Measurements from ENCODE around the gene PTPRD.

- TF ChIP-seq YY1 (IDR thresholded peaks at IDR 0.05; ENCODE audit: insufficient read depth, insufficient read length) (no peak), ZNF274 (IDR thresholded peaks at IDR 0.05; ENCODE audit: low read depth, low read length) (no peak), SUZ12 (IDR thresholded peaks at IDR 0.05; ENCODE audit: extremely low read depth, insufficient read depth, insufficient read length) (no peak)
Measured at GRCh38 chr9:10252174-10252573, 360.6 kb downstream of the PTPRD start.
